Peyer's patch (tissue), 4 donors: Measurements from ENCODE around the gene FUT4.

Source experiments
- POLR2A ChIP-seq, 2 donors: fragments of 450-650 bp; IDR thresholded peaks; one replicate each; pipeline ENCODE4 v1.5.1; 2017; ENCODE audit warnings: antibody characterized with exemption in 2 of 2, mild to moderate bottlenecking in 2 of 2, moderate library complexity in 2 of 2
- TF ChIP-seq, protein P1 (sequence below), 6 experiments: fragments of 450-650 bp in 4 of 6; fragments of 200-600 bp in 2 of 6; sonication (generic) in 1 of 6; IDR thresholded peaks; one replicate each; pipeline ENCODE4 v1.5.1; 2017 to 2019; ENCODE audit warnings: antibody characterized with exemption in 6 of 6, mild to moderate bottlenecking in 3 of 6, moderate library complexity in 1 of 6

DNA sequence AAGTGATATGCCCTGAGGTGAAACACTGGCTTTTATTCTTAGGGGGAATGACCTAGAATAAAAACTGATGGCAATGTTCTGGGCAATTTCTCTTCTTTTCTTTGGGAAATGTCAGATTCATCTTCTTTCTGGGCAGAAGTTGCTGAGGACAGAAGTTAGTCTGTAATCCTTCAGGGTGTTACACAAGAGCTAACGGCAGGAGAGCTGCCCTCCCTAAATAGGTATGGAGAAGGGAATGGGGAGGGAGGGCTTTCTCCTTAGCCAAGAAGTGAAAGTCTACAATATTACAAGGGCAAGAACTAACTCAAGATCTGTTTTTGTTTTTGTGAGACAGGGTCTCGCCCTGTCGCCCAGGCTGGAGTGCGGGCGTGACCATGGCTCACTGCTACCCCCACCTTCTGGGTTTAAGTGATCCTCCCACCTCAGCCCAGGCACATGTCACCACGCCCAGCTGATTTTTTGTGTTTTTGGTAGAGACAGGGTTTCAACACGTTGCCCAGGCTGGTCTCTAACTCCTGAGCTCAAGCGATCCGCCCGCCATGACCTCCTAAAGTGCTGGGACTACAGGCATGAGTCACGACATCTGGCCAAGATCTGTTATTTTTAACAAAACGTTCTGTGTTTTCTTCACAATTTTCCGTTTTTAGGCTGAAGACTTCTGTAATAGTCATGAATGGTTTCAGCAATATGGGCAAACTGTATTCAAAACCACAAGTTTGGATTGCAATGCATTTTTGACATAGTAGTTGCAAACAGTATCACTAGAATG lies 30.7 kb downstream of the FUT4 start:
- TF ChIP-seq, protein P1, sequence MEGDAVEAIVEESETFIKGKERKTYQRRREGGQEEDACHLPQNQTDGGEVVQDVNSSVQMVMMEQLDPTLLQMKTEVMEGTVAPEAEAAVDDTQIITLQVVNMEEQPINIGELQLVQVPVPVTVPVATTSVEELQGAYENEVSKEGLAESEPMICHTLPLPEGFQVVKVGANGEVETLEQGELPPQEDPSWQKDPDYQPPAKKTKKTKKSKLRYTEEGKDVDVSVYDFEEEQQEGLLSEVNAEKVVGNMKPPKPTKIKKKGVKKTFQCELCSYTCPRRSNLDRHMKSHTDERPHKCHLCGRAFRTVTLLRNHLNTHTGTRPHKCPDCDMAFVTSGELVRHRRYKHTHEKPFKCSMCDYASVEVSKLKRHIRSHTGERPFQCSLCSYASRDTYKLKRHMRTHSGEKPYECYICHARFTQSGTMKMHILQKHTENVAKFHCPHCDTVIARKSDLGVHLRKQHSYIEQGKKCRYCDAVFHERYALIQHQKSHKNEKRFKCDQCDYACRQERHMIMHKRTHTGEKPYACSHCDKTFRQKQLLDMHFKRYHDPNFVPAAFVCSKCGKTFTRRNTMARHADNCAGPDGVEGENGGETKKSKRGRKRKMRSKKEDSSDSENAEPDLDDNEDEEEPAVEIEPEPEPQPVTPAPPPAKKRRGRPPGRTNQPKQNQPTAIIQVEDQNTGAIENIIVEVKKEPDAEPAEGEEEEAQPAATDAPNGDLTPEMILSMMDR (IDR thresholded peaks at IDR 0.05), result no peak
- no peak for TF ChIP-seq POLR2A (IDR thresholded peaks at IDR 0.05)
